ENCODE data around the gene ADGRF5.
"Not testable (repeated sequence)": the region's sequence is repeated elsewhere in the genome, so short reads cannot be mapped to it uniquely, and the experiment has no call there.

Gene ADGRF5

DNA sequence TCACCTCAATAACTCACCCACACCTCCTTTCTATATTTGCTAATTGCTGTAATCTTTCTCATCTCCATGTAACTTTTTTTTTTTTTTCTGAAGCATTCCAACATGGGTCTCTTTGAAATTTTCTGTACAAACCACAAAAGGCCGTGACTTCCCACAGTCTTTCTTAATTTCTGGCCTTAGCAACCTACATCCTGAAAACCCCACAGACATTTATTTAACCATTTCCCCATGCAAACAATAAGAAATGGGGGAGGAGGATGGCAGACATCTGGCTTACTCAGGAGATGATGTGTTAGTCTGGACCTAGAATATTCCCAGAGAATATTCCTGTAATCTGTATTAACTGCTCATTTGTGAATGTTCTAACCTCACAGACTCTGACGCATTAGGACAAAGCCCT is 70.9 kb downstream of the ADGRF5 start:
- H3K4me3 ChIP-seq (ENCODE audit: low read length) = no peak overlapping the region
- TF ChIP-seq, protein P1, sequence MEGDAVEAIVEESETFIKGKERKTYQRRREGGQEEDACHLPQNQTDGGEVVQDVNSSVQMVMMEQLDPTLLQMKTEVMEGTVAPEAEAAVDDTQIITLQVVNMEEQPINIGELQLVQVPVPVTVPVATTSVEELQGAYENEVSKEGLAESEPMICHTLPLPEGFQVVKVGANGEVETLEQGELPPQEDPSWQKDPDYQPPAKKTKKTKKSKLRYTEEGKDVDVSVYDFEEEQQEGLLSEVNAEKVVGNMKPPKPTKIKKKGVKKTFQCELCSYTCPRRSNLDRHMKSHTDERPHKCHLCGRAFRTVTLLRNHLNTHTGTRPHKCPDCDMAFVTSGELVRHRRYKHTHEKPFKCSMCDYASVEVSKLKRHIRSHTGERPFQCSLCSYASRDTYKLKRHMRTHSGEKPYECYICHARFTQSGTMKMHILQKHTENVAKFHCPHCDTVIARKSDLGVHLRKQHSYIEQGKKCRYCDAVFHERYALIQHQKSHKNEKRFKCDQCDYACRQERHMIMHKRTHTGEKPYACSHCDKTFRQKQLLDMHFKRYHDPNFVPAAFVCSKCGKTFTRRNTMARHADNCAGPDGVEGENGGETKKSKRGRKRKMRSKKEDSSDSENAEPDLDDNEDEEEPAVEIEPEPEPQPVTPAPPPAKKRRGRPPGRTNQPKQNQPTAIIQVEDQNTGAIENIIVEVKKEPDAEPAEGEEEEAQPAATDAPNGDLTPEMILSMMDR (IDR thresholded peaks at IDR 0.05; ENCODE audit: insufficient read depth, low read depth, low read length, missing control alignments) = no peak
- DNase-seq (ENCODE audit: low read depth) = no peak

DNA sequence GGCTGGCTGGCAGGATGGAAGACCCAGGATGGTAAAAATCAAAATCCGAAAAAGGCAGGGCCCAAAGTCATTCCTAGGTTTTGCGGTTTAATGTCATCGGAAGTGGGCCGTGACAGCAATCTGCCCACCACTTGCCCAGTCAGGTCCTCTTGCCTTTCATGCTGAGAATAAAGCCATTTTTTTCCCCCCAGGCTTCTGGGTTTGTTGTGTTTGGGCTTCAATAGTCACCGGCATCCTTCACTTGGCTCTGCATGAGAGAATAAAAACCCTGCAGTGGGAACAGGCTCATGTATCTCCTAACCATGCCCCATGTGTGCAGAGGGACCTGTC is 72.4 kb downstream of the ADGRF5 start:
- TF ChIP-seq, protein P1 (IDR thresholded peaks at IDR 0.05; ENCODE audit: insufficient read depth, low read depth, low read length, missing control alignments) = no peak
- H3K4me3 ChIP-seq (ENCODE audit: low read length) = no peak overlapping the region
- peak; percentile 10 for DNase-seq (ENCODE audit: low read depth)

GRCh38 chr6:46848684-46849360 is 72.9 kb downstream of the ADGRF5 start:
- TF ChIP-seq, protein P1 (IDR thresholded peaks at IDR 0.05; ENCODE audit: insufficient read depth, low read depth, low read length, missing control alignments) = peak; percentile 79
- peak; percentile 79 for DNase-seq (ENCODE audit: low read depth)
- no peak overlapping the region for H3K4me3 ChIP-seq (ENCODE audit: low read length)

DNA sequence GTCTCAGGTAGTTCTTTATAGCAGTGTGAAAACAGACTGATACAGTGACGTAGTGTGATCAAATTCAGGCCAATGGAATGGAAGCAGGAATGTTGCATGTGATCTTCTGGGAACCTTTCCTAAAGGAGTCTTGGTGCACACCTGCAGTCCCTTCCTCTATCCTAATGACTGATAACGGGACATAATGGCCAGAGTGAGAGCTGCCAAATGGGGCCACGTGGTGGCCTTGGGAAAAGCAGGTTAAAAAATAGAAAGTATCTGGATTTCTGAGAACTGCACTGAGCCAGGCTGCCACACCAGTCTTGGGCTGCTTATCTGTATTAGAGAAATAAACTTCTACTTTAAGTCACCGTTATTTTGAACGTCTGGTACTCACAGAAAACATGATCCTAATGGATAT is 76.6 kb downstream of the ADGRF5 start:
- DNase-seq (ENCODE audit: low read depth) = no peak
- no peak overlapping the region for H3K4me3 ChIP-seq (ENCODE audit: low read length)
- TF ChIP-seq, protein P1 (IDR thresholded peaks at IDR 0.05; ENCODE audit: insufficient read depth, low read depth, low read length, missing control alignments) = no peak

GRCh38 chr6:46842252-46842846 is 79.4 kb downstream of the ADGRF5 start:
- DNase-seq (ENCODE audit: low read depth); H3K4me3 ChIP-seq (ENCODE audit: low read length): not testable (repeated sequence)

DNA sequence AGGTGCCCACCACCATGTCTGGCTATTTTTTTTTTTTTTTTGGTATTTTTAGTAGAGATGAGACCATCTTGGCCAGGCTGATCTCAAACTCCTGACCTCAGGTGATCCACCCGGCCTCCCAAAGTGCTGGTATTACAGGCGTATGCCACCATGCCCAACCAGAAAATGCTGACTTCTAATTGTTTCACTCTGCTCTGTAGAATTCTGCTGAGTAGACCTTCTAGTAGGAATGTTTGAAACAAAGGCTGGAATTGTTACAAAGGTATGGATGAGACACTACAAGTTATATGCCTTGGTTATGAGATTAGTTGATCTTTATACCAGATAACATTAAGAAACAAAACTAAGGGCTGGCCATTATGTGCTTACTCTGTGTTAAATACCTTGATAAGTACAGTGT is 83.7 kb downstream of the ADGRF5 start:
- TF ChIP-seq, protein P1 (IDR thresholded peaks at IDR 0.05; ENCODE audit: insufficient read depth, low read depth, low read length, missing control alignments) = no peak
- no peak for DNase-seq (ENCODE audit: low read depth)
- H3K4me3 ChIP-seq (ENCODE audit: low read length) = no peak overlapping the region

DNA sequence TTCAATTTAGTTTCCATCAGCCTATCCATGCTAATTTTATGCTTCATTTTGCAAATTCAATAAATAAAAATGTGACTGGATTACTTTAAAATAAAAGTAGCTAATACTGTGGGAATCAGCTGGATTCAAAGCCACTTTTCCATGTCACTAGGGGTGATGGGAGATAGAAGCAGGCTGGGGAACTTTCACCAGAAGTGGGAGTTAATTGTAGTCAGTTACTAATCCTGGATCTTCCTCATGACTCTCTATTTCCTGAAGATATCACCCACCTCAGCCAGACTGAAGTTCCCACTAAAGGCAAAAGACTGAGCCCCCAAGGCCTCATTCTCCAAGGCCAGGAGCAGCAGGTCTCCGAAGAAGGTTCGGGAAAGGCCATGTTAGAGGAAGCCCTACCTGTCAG is 86.7 kb downstream of the ADGRF5 start:
- DNase-seq (ENCODE audit: low read depth); H3K4me3 ChIP-seq (ENCODE audit: low read length): not testable (repeated sequence)

DNA sequence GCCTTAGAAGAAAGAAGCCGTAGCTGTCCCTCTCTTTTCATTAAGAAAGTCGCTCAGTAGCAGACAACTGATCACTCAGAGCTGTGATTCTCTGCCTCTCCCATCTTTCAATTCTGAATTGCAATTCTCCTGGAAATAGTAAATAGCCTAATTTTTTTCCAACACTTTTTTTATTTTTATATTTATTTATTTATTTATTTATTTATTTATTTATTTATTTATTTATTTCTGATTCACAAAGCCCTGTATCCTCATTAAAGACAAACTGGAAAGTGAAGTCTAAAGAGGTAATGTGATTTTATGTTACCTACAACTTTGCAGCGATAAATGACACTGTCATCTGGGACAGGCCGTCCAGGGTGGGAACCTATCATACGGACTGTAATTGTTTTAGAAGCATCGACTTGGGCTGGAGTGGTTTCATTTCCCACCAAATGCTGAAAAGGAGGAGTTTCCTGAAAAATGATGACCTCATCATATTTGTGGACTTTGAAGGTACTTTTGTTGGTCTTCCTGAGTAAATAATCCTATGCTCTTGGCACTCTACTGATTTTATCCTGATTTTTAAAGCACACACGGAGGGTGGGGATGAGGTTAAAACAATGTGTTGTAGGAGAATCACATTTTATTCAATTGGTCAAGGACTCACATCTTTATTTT is 87.4 kb downstream of the ADGRF5 start:
- H3K4me3 ChIP-seq (ENCODE audit: low read length); DNase-seq (ENCODE audit: low read depth): not testable (repeated sequence)

All from epithelial cell of esophagus (primary cell).